COLO668 (cell line): Measurements from ENCODE around the gene SLC15A5.
A peak's percentile ranks its signal among the peaks of the same experiment; 100 is the strongest.

Experiments
- DNase-seq: peaks from one replicate; lab custom pipeline; 2025; ENCODE audit not compliant: unreplicated experiment; lab: John Stamatoyannopoulos, UW

The SLC15A5 gene

GRCh38 chr12:16183541-16183940 lies 93.9 kb downstream of the SLC15A5 start:
- no peak for DNase-seq

GRCh38 chr12:16175840-16176239 lies 101.6 kb downstream of the SLC15A5 start:
- DNase-seq, result no peak

GRCh38 chr12:16174282-16174681 lies 103.2 kb downstream of the SLC15A5 start:
- DNase-seq, result no peak

- no peak for DNase-seq
Measured at GRCh38 chr12:16171348-16171747, 106.1 kb downstream of the SLC15A5 start.

GRCh38 chr12:16168078-16168477 lies 109.4 kb downstream of the SLC15A5 start:
- DNase-seq, result no peak

- no peak for DNase-seq
Measured at GRCh38 chr12:16166563-16167470, 110.7 kb downstream of the SLC15A5 start.

- DNase-seq, result peak; percentile 27
Measured at GRCh38 chr12:16165506-16165905, 112.0 kb downstream of the SLC15A5 start.

- DNase-seq, result no peak
Measured at GRCh38 chr12:16163901-16164300, 113.6 kb downstream of the SLC15A5 start.

GRCh38 chr12:16163146-16163545 lies 114.3 kb downstream of the SLC15A5 start:
- no peak for DNase-seq

- DNase-seq, result no peak
Measured at GRCh38 chr12:16159571-16159970, 117.9 kb downstream of the SLC15A5 start.

GRCh38 chr12:16158050-16158449 lies 119.4 kb downstream of the SLC15A5 start:
- DNase-seq, result no peak

GRCh38 chr12:16155938-16156337 lies 121.5 kb downstream of the SLC15A5 start:
- DNase-seq, result no peak

- DNase-seq, result no peak
Measured at GRCh38 chr12:16154990-16155389, 122.5 kb downstream of the SLC15A5 start.

- DNase-seq, result no peak
Measured at GRCh38 chr12:16152885-16153673, 124.4 kb downstream of the SLC15A5 start.

GRCh38 chr12:16150276-16150675 lies 127.2 kb downstream of the SLC15A5 start:
- DNase-seq, result no peak

GRCh38 chr12:16148938-16149337 lies 128.5 kb downstream of the SLC15A5 start:
- DNase-seq, result no peak
